ENCODE measurements around the gene ZNF654.

DNA sequence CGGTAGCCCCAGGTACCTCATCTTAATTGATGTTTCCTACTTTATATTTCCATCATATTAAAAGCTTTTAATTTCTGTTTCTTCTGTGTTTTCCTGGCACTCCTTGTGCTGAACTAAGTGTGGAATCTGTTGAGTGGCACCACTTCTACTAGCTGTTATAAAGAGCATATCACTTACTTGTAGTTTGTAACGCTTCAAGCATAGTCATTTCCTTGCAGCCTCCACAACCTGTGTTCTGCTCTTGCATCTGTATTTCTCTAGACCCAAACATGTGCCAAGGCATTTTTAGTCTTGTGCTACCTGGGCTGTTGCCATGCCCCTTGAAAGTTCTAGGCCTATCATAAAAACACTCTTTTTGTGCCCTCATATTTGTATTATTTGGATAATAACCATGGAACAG lies 16.0 kb downstream of the ZNF654 start:
- TF ChIP-seq, protein P1, sequence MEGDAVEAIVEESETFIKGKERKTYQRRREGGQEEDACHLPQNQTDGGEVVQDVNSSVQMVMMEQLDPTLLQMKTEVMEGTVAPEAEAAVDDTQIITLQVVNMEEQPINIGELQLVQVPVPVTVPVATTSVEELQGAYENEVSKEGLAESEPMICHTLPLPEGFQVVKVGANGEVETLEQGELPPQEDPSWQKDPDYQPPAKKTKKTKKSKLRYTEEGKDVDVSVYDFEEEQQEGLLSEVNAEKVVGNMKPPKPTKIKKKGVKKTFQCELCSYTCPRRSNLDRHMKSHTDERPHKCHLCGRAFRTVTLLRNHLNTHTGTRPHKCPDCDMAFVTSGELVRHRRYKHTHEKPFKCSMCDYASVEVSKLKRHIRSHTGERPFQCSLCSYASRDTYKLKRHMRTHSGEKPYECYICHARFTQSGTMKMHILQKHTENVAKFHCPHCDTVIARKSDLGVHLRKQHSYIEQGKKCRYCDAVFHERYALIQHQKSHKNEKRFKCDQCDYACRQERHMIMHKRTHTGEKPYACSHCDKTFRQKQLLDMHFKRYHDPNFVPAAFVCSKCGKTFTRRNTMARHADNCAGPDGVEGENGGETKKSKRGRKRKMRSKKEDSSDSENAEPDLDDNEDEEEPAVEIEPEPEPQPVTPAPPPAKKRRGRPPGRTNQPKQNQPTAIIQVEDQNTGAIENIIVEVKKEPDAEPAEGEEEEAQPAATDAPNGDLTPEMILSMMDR (optimal IDR thresholded peaks at IDR 0.05 in 1 of 3, IDR thresholded peaks at IDR 0.05 in 1 of 3, conservative IDR thresholded peaks at IDR 0.05 in 1 of 3; ENCODE audit: extremely low read depth in 1 of 3, insufficient read depth in 2 of 3, low read length in 3 of 3) = no peak
- TF ChIP-seq EZH2 (IDR thresholded peaks at IDR 0.05; ENCODE audit: low read length) = no peak

All from keratinocyte (primary cell).